ENCODE results near the gene CHP1. TPM values are rescaled to one million over a fixed set of nuclear protein-coding genes. Genes with fewer than 3 reads are reported as not detected.
A peak's percentile ranks its signal among the peaks of the same experiment; 100 is the strongest.
"Not testable (repeated sequence)": the region's sequence is repeated elsewhere in the genome, so short reads cannot be mapped to it uniquely, and the experiment has no call there.

The CHP1 gene
- total RNA-seq, 2 experiments from 2014 or later, result 31.6 to 34.7 TPM

DNA sequence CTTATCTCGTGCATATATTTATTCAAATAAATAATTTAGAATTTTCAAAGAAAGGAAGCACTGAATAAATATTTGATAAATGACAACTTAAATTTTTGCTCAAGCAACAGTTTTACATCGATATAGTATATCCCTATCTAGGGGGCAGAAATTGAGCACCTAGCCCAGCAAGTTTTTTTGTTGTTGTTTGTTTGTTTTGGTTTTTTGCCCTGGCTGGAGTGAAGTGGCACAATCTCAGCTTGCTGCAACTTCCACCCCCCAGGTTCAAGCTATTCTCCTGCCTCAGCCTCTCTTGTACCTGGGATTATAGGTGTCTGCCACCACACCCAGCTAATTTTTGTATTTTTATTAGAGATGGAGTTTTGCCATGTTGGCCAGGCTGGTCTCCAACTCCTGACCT is 58.9 kb downstream of the CHP1 start:
- CTCF ChIA-PET, result no interaction called here
- peaks cover 55% of the 10 kb centered on the region for H3K36me3 Mint-ChIP-seq (ENCODE audit: low read depth)
- POLR2A ChIA-PET, result no interaction called here
- no peaks in the 10 kb centered on the region for H3K27me3 Mint-ChIP-seq
- H3K4me3 Mint-ChIP-seq, result no peak overlapping the region
- DNase-seq, result no peak
- no peaks in the 10 kb centered on the region for H3K9me3 Mint-ChIP-seq
- no peak overlapping the region for H3K27ac Mint-ChIP-seq
- no peak for ATAC-seq
- peaks cover 46% of the 10 kb centered on the region for H3K4me1 Mint-ChIP-seq (ENCODE audit: low read depth)
- intact Hi-C loops (cut with micrococcal nuclease), result loop anchor here (5.0 kb wide), 1 partner anchor 42 kb away; the partner anchor contains the start of genes NUSAP1 and OIP5
- TF ChIP-seq, protein P1, sequence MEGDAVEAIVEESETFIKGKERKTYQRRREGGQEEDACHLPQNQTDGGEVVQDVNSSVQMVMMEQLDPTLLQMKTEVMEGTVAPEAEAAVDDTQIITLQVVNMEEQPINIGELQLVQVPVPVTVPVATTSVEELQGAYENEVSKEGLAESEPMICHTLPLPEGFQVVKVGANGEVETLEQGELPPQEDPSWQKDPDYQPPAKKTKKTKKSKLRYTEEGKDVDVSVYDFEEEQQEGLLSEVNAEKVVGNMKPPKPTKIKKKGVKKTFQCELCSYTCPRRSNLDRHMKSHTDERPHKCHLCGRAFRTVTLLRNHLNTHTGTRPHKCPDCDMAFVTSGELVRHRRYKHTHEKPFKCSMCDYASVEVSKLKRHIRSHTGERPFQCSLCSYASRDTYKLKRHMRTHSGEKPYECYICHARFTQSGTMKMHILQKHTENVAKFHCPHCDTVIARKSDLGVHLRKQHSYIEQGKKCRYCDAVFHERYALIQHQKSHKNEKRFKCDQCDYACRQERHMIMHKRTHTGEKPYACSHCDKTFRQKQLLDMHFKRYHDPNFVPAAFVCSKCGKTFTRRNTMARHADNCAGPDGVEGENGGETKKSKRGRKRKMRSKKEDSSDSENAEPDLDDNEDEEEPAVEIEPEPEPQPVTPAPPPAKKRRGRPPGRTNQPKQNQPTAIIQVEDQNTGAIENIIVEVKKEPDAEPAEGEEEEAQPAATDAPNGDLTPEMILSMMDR (IDR thresholded peaks at IDR 0.05), result no peak

DNA sequence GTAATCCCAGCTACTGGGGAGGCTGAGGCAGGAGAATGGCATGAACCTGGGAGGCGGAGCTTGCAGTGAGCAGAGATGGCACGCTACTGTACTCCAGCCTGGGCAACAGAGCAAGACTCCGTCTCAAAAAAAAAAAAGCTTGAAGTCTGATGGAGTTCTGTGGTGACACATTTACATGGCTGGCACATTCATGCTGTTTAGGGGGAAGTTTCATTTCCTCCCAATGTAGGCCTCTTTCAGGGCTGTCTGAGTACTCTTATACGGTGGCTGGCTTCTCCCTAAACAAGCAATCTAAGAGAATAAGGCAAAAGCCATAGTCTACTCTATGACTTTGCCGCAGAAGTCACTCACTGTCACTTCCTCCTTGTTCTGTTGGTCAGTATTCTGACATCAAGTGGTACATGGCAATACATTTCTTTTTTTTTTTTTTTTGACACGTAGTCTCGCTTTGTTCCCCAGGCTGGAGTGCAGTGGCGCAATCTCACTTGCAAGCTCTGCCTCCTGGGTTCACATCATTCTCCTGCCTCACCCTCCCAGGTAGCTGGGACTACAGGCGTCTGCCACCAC is 60.1 kb downstream of the CHP1 start:
- DNase-seq, result no peak
- POLR2A ChIA-PET, result interaction anchor here (1.0 to 1.1 kb wide), 2 partner anchors 22 to 42 kb away, joined by 3 to 4 read pairs; partner anchors contain the start of genes NUSAP1 and OIP5
- Mint-ChIP-seq H3K36me3 (ENCODE audit: low read depth) (peaks cover 49% of the 10 kb centered on the region), H3K4me3 (no peak overlapping the region), H3K27me3 (no peaks in the 10 kb centered on the region), H3K9me3 (no peaks in the 10 kb centered on the region), H3K27ac (peak overlapping the region; percentile 15), H3K4me1 (ENCODE audit: low read depth) (peaks cover 38% of the 10 kb centered on the region)
- TF ChIP-seq, protein P1 (IDR thresholded peaks at IDR 0.05), result no peak
- intact Hi-C loops (cut with micrococcal nuclease), result no loop called here
- CTCF ChIA-PET, result no interaction called here
- ATAC-seq, result peak; percentile 59

DNA sequence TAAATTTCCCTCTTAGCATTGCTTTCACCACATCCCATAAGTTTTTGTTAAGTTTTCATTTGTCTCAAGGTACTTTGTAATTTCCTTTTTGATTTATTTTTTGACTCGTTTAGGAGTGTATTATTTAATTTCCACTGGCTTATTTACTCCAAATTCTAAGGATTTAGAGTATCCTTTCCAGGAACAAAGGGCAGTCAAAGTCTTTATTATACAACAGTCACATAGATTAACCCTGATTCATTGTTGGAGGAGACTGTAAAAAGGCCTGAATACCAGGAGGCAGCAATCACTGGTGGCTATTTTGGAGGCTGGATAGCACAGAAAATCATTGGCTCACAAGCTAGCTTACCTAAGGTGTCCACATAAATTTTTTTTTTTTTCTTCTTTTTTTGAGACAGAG is 61.5 kb downstream of the CHP1 start:
- no peak for DNase-seq
- no peak for ATAC-seq
- no peaks in the 10 kb centered on the region for H3K27me3 Mint-ChIP-seq
- intact Hi-C loops (cut with micrococcal nuclease), result no loop called here
- no peak overlapping the region for H3K4me3 Mint-ChIP-seq
- TF ChIP-seq, protein P1 (IDR thresholded peaks at IDR 0.05), result no peak
- H3K36me3 Mint-ChIP-seq (ENCODE audit: low read depth), result peaks cover 38% of the 10 kb centered on the region
- CTCF ChIA-PET, result no interaction called here
- H3K4me1 Mint-ChIP-seq (ENCODE audit: low read depth), result peaks cover 29% of the 10 kb centered on the region
- POLR2A ChIA-PET, result interaction anchor here (1.1 kb wide), 1 partner anchor 20 kb away, joined by 3 read pairs; no protein-coding TSS in a partner anchor
- no peaks in the 10 kb centered on the region for H3K9me3 Mint-ChIP-seq
- H3K27ac Mint-ChIP-seq, result peak overlapping the region; percentile 30

DNA sequence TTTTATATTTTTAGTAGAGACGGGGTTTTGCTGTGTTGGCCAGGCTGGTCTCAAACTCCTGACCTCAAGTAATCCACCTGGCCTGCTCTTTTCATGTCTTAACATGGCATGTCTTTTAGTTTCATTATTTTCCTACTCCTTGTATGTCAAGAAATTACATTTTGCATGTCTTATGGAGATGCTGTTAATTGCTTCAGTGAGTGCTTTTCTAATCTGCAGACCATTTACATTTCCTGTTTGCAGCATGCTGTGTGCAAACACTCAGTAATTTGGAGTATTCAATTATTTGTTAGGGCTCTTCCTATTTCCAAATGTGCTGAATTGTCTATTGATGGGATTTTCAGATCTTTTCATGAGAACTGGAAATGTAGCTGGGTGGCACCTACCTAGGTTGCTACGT is 70.1 kb downstream of the CHP1 start:
- H3K4me1 Mint-ChIP-seq (ENCODE audit: low read depth); DNase-seq; H3K27me3 Mint-ChIP-seq; ATAC-seq; CTCF ChIA-PET; H3K27ac Mint-ChIP-seq; intact Hi-C loops (cut with micrococcal nuclease); H3K4me3 Mint-ChIP-seq; H3K9me3 Mint-ChIP-seq; POLR2A ChIA-PET: not testable (repeated sequence)
- H3K36me3 Mint-ChIP-seq (ENCODE audit: low read depth), result peaks cover 24% of the 10 kb centered on the region

DNA sequence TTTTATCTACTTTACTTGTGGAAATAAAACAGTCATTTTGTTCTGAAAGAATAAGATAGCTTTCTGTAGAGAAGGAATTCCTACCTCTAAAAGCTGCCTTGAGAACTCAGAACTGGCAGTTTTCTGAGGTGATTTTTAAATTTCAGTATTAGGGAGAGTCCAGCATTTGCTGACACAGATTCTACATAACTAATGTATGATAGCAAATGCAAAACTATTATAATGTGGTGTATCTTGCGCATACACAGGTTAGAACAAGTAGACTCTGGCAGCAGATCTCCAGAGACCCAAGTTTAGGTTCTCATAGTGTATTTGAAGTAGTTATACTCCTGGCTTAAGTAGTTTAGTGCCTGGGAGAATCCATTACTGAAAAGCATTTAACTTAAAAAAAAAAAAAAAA is 70.5 kb downstream of the CHP1 start:
- H3K4me3 Mint-ChIP-seq, result no peak overlapping the region

More for the DNA sequence above, 70.5 kb downstream of the CHP1 start:
- ChIA-PET CTCF (no interaction called here), POLR2A (no interaction called here)
- Mint-ChIP-seq H3K9me3 (no peaks in the 10 kb centered on the region), H3K27ac (no peak overlapping the region), H3K27me3 (no peaks in the 10 kb centered on the region), H3K4me1 (ENCODE audit: low read depth) (peaks cover 10% of the 10 kb centered on the region), H3K36me3 (ENCODE audit: low read depth) (peaks cover 23% of the 10 kb centered on the region)
- DNase-seq (no peak), ATAC-seq (no peak)
- TF ChIP-seq, protein P1 (IDR thresholded peaks at IDR 0.05), result no peak
- intact Hi-C loops (cut with micrococcal nuclease), result no loop called here
